ENCODE data around the gene NRIP1. TPM values are rescaled to one million over a fixed set of nuclear protein-coding genes. Genes with fewer than 3 reads are reported as not detected.

Gene NRIP1
- total and polyA plus RNA-seq, 11 donors, result 2.9 to 32.0 (median 17.6) TPM

DNA sequence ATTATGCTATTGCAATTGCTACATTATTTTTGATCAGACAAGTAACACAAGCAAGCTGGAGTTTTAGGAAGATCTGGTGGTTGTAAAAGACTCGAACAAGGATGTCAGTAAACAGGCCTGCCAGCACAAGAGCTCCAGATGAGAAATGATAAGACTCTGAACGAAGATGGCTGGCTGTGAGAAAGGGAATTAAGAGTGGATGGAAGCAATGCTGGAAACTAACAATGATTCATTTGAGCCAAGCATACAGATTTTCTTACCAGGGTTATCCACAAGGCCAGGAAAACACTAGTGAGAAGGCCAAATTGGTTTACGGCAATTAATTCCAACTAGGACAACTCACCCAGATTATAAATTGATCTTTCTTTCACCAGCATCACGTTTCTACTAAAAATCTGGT, 54.2 kb downstream of the NRIP1 start:
- Histone ChIP-seq H3K9me3 (no peaks in the 10 kb centered on the region), H3K4me1 (peaks cover 0 to 22% (median 13%) of the 10 kb centered on the region in 12 donors), H3K4me3 (no peak overlapping the region), H3K27me3 (no peaks in the 10 kb centered on the region), H3K36me3 (peaks cover 0 to 7% (median 0%) of the 10 kb centered on the region in 9 donors), H3K27ac (no peak overlapping the region)
- WGBS, 4 donors, result 72 to 83% (median 80%) methylated on average over 4 of the region's 4 CpGs
- TF ChIP-seq, protein P1, sequence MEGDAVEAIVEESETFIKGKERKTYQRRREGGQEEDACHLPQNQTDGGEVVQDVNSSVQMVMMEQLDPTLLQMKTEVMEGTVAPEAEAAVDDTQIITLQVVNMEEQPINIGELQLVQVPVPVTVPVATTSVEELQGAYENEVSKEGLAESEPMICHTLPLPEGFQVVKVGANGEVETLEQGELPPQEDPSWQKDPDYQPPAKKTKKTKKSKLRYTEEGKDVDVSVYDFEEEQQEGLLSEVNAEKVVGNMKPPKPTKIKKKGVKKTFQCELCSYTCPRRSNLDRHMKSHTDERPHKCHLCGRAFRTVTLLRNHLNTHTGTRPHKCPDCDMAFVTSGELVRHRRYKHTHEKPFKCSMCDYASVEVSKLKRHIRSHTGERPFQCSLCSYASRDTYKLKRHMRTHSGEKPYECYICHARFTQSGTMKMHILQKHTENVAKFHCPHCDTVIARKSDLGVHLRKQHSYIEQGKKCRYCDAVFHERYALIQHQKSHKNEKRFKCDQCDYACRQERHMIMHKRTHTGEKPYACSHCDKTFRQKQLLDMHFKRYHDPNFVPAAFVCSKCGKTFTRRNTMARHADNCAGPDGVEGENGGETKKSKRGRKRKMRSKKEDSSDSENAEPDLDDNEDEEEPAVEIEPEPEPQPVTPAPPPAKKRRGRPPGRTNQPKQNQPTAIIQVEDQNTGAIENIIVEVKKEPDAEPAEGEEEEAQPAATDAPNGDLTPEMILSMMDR (IDR thresholded peaks at IDR 0.05), result no peak
- no peak for TF ChIP-seq POLR2A (IDR thresholded peaks at IDR 0.05)
- ATAC-seq, result no peak
- intact Hi-C loops (cut with DNase I), result no loop called here
- no peak for DNase-seq

DNA sequence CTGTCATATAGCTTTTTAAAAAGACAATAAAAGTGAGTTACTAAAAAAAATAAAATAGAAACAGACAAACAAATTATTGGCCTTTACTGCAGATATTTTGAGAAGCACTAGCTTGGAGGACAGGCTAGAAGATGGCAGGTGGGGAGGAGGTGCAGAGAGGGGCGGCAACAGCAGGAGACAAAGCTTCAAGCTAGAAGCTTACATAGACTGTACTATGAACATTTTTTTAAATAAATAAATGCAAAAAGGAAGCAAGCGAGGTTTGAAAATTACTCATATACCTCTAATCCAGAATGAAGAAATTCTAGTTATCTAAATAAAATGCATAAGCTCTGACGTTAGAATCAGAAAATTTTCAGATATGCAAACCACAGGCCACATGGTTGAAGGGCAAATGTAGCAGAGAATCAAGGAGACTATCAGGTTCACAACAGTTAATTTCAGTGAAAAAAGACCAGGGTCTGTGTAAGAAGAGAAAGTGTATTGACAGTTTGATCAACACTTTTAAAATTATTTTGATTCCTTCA, 54.9 kb downstream of the NRIP1 start:
- DNase-seq (no peak), ATAC-seq (no peak)
- Histone ChIP-seq H3K36me3 (peaks cover 0 to 7% (median 0%) of the 10 kb centered on the region in 9 donors), H3K4me3 (no peak overlapping the region), H3K27me3 (no peaks in the 10 kb centered on the region), H3K4me1 (peaks cover 0 to 30% (median 20%) of the 10 kb centered on the region in 12 donors), H3K9me3 (no peaks in the 10 kb centered on the region), H3K27ac (no peak overlapping the region)
- WGBS, 4 donors, result 77 to 88% (median 81%) methylated on average over 3 of the region's 3 CpGs
- TF ChIP-seq, protein P1 (IDR thresholded peaks at IDR 0.05), result no peak
- no peak for TF ChIP-seq POLR2A (IDR thresholded peaks at IDR 0.05)
- intact Hi-C loops (cut with DNase I), result loop anchor here in 3 of 10 donors (5.0 to 10.0 kb wide), 2 partner anchors 52 to 65 kb away; partner anchors contain the start of gene NRIP1 (in 2 of the 3)

DNA sequence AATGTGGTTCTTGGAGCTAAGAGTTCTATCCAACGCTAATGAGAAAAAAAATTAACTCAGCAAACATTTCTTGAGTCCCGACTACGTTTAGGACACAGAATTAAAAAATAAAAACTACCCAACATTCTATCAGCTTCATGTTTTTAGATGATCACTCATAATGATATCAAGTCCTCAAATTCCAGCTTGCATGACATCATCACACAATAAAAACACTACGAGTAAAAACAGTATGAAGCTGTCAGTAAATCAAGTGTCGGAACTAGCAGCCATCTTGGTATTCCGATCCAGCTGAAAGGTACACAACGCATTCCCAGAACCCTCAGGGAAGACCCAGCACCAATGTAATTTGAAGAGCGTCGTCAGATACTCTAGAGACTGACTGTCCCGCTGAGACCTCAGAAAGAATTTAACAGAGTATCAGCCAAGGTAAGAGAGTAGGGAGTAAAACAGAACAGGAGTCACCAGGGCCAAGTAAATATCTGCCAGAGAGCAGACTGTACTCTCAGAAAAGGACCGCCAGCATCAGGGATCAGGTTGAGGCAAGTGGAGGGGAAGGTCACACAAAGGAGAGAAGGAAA, 57.0 kb downstream of the NRIP1 start:
- peaks cover 0 to 7% (median 0%) of the 10 kb centered on the region in 9 donors for H3K36me3 ChIP-seq
- WGBS, 4 donors, result 91 to 95% (median 92%) methylated on average over 11 of the region's 11 CpGs
- no peaks in the 10 kb centered on the region for H3K27me3 ChIP-seq
- H3K9me3 ChIP-seq, result no peaks in the 10 kb centered on the region
- ATAC-seq (no peak), DNase-seq (no peak)
- intact Hi-C loops (cut with DNase I), result loop anchor here in 3 of 10 donors (5.0 to 10.0 kb wide), 2 partner anchors 54 to 63 kb away; partner anchors contain the start of gene NRIP1 (in 2 of the 3)
- H3K27ac ChIP-seq, result no peak overlapping the region
- TF ChIP-seq, protein P1 (IDR thresholded peaks at IDR 0.05), result no peak
- no peak for TF ChIP-seq POLR2A (IDR thresholded peaks at IDR 0.05)
- H3K4me1 ChIP-seq, result peaks cover 0 to 46% (median 24%) of the 10 kb centered on the region in 12 donors
- no peak overlapping the region for H3K4me3 ChIP-seq

DNA sequence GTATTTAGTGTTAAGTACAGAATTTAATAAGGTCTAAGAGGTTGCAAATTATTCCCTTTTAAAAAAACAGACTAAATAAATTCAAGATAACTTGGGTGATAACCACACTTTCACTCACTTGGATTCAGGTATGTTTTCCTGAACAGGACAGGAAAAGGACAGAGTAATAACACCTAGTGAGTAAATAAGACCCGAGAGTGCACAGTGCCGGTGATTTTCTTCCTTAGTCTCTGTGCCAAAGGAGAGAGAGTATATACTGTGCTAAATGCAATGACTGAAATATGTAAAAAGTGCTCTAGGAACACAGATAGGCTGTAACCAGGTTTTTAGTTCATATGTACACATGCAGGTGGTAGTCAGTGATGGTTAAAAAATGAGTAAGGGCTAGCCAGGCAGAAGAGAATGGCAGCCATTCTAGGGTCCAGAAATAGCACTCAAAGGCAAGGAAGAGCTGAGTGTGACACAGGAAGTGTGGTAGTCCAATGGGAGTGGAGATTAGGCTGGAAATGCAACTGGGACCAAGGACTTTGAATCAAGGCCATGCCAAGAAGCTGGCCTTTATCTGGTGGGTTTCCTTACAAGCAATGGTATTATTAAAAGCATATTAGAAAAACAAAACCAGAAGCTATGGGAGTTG, 58.1 kb downstream of the NRIP1 start:
- ATAC-seq, result no peak
- intact Hi-C loops (cut with DNase I), result loop anchor here in 3 of 10 donors (5.0 to 10.0 kb wide), 2 partner anchors 56 to 62 kb away; partner anchors contain the start of gene NRIP1 (in 2 of the 3)

More for the DNA sequence above, 58.1 kb downstream of the NRIP1 start:
- TF ChIP-seq, protein P1 (IDR thresholded peaks at IDR 0.05), result no peak
- no peak for TF ChIP-seq POLR2A (IDR thresholded peaks at IDR 0.05)
- no peak overlapping the region for H3K4me3 ChIP-seq
- H3K27ac ChIP-seq, result no peak overlapping the region
- peaks cover 0 to 7% (median 0%) of the 10 kb centered on the region in 9 donors for H3K36me3 ChIP-seq
- H3K4me1 ChIP-seq, result peaks cover 0 to 47% (median 24%) of the 10 kb centered on the region in 12 donors
- no peak for DNase-seq
- 53 to 68% (median 61%) methylated on average over 2 of the region's 2 CpGs for WGBS, 4 donors
- H3K27me3 ChIP-seq, result no peaks in the 10 kb centered on the region
- no peaks in the 10 kb centered on the region for H3K9me3 ChIP-seq
